Measurements from ENCODE around the gene RELL2.
A peak's percentile ranks its signal among the peaks of the same experiment; 100 is the strongest.

RELL2 gene

DNA sequence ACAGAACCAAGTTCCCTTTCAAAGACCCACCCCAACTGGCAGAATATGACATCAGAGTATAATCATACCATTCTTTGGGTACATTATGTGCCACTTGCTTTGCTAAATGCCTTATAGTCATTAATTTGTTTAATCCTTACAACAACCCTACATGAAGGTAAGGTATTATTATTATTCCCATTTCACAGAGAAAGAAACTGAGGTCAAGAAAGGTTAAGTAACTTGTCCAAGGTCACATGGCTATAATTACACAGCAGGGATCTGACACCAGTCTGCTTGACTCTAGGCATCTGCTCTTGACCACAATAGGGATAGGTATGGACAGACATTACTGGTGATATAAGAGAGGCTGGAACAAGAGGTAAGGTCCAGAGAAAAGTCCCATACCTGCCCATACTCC lies 13.2 kb downstream of the RELL2 start:
- no peak for DNase-seq (ENCODE audit: low read depth)

DNA sequence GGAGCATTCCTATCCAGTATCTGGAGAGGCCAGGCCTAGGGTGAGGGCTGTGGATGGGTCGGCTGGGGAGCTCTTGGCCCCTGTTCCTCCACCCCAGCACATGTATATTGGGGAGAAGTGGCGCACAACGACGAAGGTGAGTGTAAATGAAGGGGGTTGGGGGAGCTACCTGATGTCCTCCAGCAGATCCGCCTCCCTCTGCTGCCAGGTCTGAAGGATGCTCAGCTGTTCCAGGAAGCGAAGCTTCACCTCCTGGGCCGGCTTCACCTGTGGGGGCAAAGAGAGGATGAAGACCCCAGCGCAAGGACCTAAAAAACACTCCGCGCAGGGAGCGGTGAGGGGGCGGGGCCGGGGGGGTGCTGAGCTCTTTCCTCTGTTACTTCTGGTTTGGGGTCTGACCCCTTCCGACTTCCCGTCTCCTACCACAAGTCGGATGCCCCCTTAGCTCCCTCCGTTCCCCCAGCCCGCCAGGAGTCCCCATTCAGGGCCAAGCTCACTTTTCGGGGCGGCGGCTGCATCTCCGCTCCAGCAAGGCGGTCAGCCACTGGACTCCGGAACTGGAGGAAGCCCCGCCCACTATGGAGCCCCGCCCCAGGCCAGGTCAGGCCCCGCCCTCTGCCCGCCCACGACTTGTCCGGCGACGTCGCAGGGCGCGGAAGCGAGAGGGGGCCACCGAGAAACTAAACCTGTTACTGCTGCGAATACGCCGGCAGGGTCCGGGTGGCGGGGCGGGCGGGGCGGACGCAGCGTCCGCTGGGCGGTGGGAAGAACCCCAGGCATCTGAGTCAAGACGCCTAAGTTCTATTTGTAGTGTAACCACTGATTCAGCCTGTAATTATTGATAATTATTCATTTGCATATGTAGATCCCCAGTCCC lies 14.3 kb downstream of the RELL2 start, which contains the start of gene FCHSD1:
Gene FCHSD1, minus strand, starts transcription at position 568 of the 877 bp plus-strand sequence. Its CDS starts 50 bp downstream, at position 518.
- peak; percentile 74 for DNase-seq (ENCODE audit: low read depth)

DNA sequence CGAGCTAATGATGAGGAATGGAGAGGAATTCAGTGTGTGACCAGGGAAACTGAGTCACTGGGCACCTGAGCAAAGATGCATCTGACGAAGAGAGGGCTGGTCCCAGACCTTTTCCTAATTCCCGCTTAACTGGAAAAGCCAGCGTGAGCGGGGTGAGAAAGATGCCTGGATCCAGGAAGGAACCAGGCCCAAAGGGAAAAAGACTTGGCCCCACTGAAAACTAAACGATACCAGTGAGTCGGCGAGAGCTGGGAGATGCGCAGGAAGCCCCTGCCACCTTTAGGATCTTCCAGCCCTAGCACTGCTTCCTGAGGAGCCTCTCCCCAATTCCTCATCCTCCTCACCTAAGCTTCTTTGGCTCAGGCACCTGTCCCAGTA lies 14.9 kb downstream of the RELL2 start:
- DNase-seq (ENCODE audit: low read depth): no peak

DNA sequence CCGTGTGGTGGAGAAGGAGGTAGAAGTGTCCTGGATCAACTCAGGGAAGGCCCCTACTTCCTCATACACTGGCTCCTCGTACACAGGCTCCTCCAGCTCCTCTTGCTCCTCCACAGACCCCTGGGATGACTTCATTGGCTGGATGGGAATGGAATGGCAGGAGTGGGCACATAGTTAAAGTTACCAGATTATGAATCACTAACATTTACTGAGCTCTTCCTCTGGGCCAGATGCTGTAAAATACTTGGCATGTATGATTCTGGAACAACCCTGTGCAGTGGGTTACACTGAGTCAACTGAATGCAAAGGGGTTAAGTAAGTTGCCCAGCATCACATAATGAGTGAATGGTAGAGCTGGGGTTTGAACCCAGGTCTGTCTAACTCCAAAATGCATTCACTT lies 17.5 kb downstream of the RELL2 start:
- DNase-seq (ENCODE audit: low read depth): no peak

DNA sequence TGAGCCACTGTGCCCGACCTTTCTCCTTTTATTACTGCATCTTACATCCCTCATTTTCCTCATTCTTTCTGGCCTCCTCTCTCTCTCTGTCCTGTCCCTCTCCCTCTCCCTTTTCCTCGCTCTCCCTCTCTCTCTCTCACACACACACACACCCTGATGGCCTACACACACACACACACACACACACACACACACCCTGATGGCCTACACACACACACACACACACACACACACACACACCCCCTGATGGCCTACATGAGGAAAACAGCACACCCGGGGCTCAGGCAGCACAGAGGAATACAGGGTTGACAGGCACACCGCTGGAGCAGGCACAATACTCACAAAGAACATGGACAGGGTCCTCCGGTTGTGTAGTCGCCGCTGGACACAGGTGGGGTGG lies 18.2 kb downstream of the RELL2 start:
- DNase-seq (ENCODE audit: low read depth): no peak

DNA sequence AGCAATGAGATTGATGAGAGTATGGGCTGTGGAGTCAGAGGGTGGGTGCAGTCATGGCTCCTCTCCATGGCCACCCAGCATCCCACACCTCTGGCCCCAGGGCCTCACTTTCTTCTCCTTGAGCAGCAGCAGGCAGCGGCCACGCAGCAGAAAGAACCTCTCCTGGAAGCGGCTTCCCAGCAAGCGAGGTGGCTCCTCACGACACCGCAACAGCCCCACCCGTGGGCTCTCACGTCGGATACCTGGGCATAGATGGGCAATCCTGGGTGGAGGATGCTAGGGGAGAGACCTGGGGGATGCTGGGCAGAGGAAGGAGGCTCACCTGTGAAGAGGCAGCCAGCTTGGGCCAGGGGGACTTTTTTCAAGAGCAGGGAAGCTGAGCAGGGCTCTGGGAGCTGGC lies 19.6 kb downstream of the RELL2 start:
- no peak for DNase-seq (ENCODE audit: low read depth)

DNA sequence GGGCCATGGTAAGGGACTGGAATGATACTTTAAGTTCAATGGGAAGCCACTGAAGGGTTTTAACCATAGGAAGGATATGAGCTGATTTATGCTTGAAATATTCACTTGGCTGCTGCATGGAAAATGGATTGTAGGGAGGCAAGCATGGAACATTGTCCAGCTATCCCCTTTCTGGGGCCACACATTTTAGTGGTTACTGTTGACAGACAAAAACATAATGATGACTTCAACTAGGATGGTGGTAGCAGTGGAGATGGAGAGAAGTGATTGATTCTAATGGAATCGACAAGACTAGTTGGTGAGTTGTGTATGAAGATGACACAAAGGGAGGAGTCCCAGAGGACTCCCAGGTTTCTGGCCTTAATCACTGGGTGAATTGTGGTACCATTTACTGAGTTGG lies 20.6 kb downstream of the RELL2 start:
- no peak for DNase-seq (ENCODE audit: low read depth)

DNA sequence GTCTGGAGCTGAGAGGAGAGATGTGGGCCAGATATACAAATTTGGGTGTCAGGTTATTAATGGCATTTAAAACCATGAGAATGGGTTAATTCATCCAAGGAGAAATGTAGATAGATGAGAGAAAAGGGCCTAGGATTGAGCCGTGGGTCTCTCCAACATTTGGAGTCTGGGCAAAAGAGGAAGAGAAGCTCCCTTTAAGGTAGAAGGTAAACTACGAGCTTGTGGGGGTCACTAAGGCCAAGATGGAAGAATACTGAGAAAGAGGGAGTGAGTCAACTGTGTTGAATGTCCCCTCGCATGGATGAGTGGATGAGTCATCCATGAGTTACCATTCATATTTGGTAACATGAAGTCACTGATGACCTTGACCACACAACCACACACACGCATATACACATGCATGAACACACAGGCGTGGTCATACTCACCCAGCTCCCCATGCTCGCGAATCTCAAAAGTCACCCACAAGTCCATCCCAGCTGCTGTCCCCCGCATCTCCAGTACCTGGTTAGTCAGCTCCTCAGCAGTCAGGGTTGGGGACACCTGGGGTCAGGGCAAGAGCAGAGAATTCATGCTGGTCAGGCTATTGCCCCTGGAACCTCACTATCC lies 21.2 kb downstream of the RELL2 start:
- DNase-seq (ENCODE audit: low read depth): no peak

DNA sequence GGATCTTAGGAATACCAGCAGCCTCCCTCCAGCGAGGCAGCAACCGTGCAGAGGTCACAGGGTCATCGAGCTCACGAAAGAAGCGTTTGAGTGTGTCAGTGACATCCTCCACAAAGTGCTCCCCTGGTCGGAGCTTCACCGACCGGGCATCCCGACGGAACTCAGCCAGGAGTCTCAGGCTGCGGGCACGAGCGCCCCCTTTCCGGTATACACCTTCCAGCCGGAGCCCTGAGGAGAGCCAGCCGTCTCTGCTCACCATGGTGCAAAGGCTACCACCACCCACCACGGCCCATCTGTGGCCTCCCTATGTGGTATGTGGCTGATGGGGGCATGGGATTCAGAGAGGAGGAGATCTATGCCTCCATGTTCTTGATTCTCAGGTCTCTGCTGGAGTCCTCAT lies 25.2 kb downstream of the RELL2 start:
- DNase-seq (ENCODE audit: low read depth): no peak

DNA sequence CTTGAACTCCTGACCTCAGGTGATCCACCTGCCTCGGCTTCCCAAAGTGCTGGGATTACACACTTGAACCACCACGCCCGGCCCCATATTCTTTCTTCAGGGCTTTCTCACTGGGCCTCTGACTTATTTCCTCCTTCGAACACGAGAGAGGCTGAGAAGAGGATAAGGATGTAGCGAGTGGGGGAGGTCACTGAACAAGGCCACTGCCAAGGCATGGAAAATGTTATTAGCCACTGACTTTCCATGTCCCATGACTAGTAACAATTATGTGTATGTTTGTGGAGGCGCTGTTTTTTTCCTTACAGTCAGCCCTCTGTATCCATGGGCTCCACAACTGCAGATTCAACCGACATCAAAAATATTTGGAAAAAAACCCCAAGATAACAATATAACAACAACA lies 26.7 kb downstream of the RELL2 start:
- DNase-seq (ENCODE audit: low read depth): no peak

DNA sequence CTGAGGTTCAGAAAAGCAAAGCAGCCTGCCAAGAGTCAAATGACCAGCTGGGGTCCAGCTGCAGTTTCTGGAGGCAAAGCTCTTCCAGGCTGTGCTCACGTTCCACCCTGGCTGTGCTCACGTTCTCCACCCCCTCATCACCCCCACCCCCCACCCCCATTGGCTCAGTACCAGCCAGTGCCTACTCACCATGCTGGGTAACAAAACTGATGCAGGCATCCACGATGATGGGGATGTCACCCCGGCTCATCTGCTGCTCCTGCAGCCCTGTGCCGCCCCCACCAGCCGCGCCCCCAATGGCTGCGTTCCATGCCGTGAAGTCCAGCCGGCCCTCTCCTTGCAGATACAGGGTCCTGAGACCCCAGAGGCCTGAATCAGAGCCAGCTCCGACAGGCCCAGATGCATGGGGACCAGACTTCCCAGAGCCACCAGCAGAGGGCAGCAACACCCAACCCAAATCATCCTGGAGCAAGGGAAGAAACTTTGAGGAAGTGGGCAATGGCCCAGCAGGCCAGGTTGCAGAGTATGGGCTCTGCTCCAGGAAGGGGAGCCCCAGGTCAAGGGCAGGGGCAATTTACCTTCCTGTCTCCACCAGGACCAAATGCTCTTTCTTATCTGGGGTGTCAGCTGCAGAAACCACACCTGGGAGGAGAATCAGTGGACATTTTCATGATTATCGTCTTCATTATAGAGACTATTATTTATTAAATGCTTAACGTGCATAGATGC lies 28.1 kb downstream of the RELL2 start:
- peak; percentile 49 for DNase-seq (ENCODE audit: low read depth)

DNA sequence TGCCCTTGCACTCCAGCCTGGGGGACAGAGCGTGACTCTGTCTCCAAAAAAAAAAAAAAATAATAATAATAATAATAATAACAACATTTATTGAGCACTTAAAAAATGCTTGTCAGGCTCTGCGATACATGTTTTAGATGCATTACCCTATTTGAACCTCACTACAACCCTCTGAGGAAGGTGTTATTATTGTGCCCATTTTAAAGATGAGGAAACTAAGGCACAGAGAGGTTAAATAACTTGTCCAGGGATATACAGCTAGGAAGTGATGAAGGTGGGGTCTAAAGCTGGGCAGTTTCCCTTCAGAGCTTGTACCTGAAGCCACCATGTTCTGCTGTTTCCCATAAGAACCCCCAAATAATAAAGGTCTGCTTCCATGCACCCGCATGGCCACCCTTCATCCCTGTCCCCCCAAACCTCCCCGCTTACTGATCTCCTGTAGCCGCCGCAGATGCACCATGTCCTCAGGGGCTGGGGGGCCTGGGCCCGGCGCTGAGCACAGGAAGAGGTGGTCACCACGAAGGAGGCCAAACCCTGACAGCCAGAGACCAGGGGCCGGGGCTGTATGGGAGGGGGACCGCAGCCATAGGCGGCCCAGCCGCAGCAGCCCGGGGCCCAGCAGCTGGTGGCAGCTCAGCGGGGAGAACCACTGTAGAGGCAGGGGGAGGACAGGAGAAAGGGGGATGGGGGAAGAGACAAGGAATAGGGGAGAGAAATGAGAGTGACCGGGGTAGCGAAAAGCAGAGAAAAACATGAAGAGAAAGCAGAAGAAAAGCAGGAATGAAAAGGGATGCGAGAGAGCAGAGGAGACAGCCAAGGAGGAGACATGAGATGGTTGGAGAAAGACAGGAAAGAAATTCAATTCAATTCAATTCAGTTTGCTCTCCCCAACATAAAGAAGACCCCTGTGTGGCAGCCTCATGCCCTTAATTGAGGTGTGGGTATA lies 29.5 kb downstream of the RELL2 start:
- no peak for DNase-seq (ENCODE audit: low read depth)

DNA sequence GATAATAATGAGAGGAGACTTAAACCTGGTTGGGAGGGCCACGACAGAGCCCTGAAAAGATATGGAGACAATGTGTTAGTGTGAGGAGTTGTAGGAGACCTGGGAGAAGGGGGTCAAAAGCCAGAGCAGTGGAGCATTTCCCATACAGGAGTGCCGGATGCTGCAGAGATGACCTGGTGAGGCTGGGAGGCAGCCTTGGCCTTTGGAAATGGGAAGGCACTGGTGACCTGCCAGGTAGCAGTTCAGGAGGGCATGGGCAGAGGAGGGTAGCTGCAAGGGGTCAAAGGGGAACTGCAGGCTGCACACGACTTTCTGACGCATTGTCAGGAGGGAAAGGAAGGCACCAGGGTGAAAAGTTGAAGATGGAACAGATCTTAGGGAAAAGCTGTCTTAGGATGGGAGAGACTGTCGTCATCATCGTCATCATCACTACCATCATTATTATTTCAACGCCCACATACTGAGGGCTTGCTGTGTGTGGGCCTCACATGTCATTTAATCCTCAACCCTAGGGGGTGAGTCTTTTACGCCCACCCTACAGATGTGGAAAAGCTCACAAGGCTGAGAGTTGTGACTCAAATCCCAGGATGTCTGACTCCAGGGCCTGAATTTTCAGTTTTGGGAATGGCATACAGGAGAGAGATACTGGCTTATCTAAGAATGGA lies 31.9 kb downstream of the RELL2 start:
- no peak for DNase-seq (ENCODE audit: low read depth)

DNA sequence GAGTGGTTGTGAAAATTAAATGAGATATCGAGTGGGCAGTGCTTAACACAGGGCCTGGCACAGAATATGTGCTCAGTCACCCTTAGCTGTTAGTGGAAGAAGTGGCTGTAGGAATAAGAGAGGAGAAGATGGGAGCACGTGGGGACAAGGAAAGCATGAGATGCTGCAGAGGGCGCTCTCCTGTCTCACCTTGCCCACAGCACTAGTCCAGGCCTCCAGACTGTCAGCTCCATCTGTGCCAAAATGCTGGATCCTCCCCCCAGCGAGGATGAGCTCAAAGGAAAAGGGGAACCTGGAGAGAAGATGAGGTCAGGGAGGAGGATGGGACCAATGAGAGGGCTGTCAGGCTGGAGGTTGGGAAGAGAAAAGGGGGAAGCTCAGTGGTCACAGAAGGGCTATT lies 32.7 kb downstream of the RELL2 start:
- DNase-seq (ENCODE audit: low read depth): no peak

DNA sequence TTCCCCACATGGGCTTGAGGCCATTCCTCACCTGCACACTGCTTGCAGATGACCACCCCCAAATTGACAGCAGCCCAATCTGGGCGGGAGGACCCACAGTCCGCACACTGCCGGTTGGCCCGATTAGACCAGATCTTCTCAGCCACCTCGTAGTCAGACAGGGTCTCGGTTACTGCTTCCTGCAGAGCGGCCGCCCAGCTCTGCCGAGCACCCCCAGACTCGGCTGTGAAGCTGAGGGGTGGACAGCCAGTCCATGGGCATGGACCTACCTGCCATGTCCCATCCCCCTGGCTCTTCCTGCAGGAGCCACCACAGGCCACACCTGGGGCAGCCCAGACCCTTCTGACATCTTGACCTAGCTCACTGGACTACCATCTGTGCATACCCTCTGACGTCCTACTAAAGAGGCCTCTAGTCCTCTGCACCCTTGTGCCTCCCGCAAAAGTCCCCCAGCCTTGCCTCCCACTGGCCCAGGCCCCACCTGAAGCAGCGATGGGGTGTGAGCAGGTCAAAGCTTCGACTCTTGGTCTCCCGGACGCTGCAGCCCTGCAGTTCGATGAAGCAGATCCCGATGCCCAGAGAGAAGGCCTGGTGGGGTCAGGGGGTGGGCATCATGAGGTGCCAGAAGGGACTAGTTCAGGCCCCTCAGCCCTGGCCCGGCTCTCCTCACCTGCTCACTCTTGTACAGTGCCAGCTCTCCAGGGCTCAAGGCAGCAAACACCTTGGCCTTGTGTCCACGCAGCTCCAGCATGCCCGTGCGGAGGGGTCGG lies 35.5 kb downstream of the RELL2 start:
- no peak for DNase-seq (ENCODE audit: low read depth)

DNA sequence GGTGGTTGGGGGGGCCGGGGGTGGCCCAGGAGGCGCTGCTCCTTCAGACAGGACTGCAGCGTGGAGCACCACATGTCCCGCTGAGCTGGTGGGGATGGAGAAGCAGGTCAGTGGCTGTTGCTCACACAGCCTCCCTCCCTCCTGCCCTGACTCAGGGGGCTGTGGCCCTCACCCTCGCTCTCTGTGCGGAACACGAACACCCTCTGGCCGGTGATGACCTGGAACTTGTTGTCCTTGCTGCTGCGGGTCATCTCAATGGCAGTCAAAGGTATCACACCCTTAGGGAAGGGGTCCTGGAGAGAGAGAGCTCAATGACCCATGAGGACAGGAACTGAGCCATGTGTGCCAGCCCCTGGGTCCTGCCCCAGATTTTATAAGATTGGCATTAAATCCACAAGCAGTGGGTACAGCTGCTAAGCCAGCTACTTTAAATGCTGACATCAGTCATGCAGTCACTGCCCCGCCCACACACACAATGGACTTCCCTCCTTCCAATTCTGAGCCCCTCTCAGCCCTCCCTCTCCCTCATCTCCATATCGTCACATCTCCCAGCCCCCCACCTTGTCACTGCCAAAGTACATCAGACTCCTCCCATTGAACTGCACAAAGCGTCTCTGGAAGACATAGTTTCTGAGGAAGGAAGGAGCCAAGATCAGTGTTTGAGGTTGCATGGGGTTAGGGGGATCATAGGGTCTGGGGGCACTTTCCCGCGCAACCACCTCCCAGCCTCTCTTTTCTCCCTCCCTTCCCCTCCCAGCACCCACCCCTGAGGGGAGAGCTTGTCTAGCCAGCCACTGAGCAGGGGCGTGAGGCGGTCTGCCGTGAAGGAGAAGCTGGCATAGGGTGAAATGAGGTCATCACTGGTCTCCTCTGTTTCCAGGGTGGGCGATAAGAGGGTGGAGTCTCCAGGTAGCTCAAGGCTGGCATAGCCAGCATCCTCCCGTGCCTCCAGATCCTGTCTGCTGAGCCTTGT lies 36.3 kb downstream of the RELL2 start:
- DNase-seq (ENCODE audit: low read depth): no peak

DNA sequence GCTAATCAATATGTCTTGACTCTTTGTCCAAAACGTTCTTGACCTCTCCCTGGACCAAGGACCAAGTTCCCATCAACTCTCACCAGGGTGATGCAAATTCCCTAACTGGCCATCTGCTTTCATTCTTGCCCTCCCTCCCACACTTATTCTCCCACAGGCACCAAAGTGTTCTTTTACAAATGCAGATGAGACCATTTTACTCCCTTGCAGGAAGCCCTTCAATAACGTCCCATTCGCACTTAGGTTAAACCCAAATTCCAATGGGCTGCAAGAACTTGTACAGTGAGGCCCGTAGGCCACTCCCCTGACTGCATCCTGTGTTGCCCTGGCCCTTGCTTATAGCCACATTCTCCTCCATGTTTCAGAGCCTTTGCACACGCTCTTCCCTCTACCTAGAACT lies 38.0 kb downstream of the RELL2 start:
- no peak for DNase-seq (ENCODE audit: low read depth)

DNA sequence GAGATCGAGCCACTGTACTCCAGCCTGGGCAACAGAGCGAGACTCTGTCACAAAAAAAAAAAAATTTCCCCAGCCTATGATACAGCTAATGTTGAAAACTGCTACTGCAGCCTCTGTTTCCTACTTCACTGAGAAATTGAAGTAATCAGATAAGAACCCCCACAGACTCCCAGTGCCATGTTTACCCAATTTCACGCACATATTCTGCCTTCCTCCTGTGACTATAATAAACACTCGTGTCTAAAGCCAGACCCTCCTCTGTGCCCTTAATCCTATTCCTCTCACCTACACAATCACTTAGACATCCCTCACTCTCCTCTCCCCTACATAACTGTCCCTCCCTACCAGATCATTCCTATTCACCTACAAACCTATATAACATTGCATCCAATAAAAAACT lies 38.9 kb downstream of the RELL2 start:
- no peak for DNase-seq (ENCODE audit: low read depth)

DNA sequence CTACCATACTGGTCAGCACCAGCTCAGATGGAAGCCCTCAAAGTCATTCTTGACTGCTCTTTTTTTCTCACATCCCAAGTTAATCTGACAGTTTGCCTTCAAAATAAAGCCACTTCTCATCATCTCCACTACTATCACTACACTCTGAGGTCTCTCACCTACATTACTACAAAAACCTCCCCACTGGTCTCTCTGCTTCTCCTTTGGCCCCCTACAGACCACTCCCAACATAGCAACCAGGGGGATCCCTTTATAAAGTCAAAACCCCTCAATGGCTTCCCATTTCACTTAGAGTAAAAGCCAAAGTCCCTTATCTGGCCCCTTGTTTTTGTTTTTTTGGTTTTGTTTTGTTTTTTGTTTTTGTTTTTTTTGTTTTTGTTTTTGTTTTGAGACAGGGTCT lies 40.6 kb downstream of the RELL2 start:
- DNase-seq (ENCODE audit: low read depth): no peak
